NCI-H748 (cell line): ENCODE measurements around the gene DLGAP3.
A peak's percentile ranks its signal among the peaks of the same experiment; 100 is the strongest.

Source experiments
- DNase-seq: peaks from one replicate; lab custom pipeline; 2025; ENCODE audit not compliant: unreplicated experiment; lab: John Stamatoyannopoulos, UW

DLGAP3 gene

DNA sequence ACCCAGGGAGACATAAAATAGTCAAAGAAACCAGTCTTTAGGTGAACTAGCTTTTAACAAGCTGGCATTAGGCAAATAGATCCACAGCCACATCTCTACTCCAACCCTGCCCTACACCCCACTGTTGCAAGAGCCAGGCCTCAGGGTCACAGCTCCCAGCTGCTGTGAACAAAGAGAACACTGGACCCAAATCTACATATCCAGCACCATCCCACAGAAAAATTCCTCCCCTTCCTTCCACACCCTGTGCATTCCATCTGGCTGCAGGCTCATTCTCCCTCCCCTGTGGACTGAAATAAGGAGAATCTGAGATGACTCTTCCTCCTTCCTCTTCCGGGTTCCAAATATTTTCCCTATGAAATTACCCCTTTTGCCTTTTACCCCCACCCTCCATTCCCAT is 23.2 kb downstream of the DLGAP3 start:
- no peak for DNase-seq

GRCh38 chr1:34905098-34905459 is 24.4 kb downstream of the DLGAP3 start:
- DNase-seq = no peak

- no peak for DNase-seq
Measured at GRCh38 chr1:34904236-34905097, 25.0 kb downstream of the DLGAP3 start.

DNA sequence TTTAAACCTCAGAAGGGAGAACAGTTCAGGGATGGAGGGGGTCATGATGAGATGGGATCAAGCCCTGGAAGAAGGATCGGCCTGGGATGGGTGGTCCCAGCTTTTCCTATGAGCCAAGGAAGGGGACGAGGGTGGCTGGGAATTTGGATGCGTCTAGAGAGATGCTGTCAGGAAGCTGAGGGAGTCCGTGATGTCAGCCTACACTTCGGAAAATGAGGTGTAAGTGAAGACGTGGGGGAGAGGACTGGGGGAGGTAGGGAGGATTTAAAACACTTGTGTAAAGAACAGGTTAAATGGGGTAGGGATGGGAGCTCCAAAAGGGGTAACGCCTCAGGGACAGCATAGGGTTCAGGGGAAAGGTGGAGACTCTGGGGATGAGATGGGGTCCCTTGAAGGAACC is 27.5 kb downstream of the DLGAP3 start:
- no peak for DNase-seq

DNA sequence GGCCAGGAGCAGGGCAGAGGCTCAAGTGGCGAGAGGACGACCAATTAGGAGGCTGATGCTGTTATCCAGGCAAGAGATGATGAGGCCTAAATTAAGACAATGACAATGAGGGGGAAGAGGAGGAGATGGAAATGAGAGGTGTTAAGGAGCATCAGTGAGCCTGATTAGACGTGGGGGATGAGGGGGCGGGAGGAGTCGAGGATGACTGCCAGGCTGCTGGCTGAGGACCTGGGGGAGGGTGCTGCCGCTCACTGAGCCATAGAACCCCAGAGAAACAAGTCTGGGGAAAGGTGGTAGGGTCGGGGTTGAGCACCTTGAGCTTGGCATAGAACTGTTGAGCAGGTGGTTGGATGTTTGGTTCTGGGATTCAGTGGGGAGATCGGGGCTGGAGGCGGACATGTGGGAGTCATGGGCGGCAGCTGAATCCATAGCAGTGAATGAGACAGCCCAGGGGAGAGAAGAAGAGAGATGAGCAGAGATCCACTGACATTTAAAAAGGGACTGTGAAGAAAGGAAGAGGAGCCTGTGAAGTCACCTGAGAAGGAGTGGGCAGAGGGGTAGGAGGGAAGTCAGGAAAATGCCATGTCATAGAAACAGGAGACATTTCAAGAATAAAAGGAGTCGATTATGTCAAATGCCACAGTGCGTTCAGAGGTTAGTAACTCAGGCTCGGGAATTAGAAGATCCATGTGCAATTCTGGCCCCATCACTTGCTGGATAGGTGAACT is 28.5 kb downstream of the DLGAP3 start:
- no peak for DNase-seq

- no peak for DNase-seq
Measured at GRCh38 chr1:34899906-34900305, 29.5 kb downstream of the DLGAP3 start.

- no peak for DNase-seq
Measured at GRCh38 chr1:34899471-34899870, 30.0 kb downstream of the DLGAP3 start.

DNA sequence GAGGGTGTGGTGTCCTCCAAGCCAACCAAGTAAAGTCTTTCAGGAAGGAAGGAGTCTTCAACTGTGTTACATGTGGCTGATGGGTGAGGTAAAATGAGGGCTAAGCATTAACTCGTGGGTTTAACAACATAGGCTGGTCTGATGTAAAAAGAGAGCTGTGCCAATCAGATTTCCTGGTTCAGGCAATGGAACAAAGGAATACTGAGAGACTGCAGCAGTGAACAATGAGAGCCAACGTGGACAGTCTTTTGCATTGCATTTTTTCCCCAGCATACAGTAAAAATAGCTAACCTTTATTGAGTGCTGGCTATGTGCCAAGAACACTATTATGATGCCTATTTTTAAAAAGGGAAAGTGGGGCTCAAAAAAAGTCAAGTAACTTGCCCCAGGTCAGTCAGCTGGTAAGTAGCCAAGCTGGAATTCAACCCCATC is 31.1 kb downstream of the DLGAP3 start:
- DNase-seq = no peak

GRCh38 chr1:34896612-34897011 is 32.8 kb downstream of the DLGAP3 start:
- no peak for DNase-seq

- DNase-seq = no peak
Measured at GRCh38 chr1:34889705-34890104, 39.7 kb downstream of the DLGAP3 start.

DNA sequence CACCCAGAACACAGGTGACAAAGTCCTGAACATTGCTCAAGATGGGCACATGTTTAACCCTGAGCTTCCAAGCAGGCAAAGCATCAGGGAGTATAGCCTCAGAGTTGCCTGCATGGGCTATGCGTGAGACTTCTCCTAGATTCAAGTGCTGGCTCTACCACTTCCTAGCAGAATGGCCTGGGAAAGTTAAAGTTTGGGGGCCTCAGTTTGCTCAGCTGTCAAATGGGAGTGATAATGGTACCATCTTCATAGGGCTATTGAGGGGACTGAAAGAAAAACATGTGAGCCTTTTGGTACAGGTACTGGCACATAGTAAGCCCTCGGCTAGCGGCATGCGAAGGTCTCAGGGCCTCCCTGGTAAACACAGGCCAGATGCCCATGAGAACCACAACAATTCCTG is 41.9 kb downstream of the DLGAP3 start:
- DNase-seq = no peak

DNA sequence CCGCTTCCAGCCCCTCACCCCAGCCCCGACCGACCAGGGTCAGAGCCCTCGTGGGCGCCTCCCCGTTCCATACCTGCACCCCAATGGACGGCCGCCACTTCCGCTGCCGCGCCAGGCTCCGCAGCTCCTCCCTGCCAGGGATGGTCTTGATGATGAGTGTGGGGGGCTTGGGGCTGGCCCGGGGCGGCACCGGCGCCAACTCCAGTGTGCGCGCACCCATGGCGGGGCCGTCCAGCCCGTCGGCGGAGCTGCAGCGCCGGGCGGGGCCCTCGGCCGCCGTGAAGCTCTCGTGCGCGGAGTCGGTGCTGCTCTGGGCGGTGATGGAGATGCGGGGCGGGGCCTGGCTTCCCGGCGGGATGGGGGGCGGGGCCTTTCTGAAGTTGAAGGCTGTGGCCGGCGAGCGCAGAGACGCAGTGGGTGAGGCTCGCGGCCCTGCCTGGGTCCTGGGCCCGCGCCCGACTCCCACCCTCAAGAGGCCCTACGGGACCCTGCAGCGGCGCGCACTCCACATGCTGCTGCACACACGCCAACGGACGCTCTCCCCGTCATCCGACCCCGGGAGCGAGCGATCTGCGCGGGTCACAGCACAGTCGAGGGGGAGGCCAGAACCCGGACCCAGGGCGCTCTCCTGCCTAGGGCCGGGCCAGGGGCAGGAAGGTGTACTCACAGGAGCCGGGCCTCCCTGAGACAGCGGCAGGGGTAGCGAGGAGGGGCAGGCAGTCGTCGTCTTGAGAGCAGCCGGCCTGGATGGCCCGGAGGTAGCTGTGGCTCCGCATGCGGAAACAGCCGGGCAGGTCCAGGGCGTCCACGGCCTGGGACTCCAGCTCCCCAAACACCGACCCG is 43.8 kb downstream of the DLGAP3 start:
- peak; percentile 56 for DNase-seq

GRCh38 chr1:34884961-34885360 is 44.5 kb downstream of the DLGAP3 start:
- peak; percentile 72 for DNase-seq

- DNase-seq = no peak
Measured at GRCh38 chr1:34884536-34884935, 44.9 kb downstream of the DLGAP3 start.

- DNase-seq = no peak
Measured at GRCh38 chr1:34879230-34879629, 50.2 kb downstream of the DLGAP3 start.

- no peak for DNase-seq
Measured at GRCh38 chr1:34876406-34876805, 53.0 kb downstream of the DLGAP3 start.

GRCh38 chr1:34874296-34874952 is 55.0 kb downstream of the DLGAP3 start:
- DNase-seq = no peak

DNA sequence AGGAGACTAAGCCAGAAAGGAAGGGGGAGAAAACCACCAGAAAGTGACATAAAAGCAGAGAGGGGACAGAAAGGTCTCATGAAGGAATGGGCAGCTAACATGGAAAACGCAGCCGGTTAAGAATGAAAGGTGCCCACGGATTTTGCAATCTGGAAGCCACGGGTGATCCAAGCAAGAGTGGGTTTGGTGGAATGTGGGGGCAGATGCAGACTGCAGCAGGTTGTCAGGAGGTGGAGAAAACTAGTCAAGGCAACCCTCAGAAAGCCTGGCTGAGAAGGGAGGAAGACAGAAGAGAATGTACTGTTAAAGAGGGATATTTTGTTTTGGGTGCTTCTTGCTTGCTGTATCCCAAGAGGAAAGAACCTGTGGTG is 57.3 kb downstream of the DLGAP3 start:
- DNase-seq = no peak

- no peak for DNase-seq
Measured at GRCh38 chr1:34871443-34872132, 57.9 kb downstream of the DLGAP3 start.

DNA sequence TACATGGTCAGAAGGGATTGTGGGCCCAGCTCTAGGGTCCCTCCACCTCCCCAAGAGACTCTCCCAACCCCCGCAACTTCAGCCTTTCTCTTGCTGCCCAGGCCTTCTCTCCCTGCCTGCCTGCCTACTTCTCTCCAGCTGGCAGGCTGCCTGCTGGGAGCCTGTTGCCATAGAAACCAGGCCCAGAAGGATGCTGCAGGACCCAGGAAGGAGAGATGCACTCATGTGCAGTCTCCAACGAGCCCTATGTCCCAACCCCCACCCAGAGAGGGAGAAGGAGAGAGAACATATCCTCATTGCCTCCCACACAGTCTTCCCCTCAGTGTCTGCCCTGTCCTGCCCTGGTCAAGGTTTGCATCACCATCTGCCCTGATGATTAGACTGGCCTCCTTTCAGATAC is 59.1 kb downstream of the DLGAP3 start:
- peak; percentile 14 for DNase-seq
